ENCODE measurements around the gene PPP3CA. TPM values are rescaled to one million over a fixed set of nuclear protein-coding genes. Genes with fewer than 3 reads are reported as not detected.

Gene PPP3CA
- total and polyA plus RNA-seq, 2 of the 13 experiments (the other 11 are each of a cell fraction or from before 2014, with no cell fraction given) = 4.8 to 13.2 TPM

DNA sequence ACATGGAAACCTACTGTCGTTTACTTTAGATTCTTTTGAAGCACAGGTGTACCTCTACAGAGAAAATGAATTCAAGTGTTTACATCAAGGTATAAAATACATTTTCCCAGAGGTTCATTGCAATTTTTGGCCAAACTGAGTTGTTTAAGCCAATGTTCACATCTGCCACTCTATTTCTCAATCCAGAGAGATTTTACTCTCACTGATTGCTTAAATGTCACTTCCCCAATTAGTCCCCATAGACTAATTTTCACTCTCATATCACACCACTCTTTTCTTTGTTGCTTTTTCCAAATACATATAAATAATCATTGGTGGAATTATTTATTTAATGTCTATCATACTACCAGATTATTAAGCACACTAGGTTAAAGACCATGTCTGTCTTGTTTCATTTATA is 271.8 kb downstream of the PPP3CA start:
- FAIRE-seq (no peak), DNase-seq (ENCODE audit: low spot score) (no peak)

DNA sequence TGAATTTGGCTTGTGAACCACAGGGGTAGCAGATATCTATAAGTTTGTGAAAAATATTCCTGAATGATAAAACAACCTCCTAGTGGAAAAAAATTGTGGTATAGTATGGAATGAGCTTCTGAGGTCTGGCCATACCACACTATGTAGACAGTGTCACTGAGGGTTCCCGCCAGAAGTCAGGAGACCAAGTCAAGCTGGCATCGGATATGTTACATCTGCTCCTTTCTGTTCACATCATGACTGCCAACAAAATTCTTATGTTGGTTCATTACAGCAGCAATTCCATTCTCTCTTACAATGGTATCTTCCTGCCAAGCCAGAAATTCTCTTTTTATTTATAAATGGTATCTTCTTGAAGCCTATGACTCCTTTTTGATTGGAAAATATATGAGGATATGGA is 273.0 kb downstream of the PPP3CA start:
- in situ Hi-C loops (cut with HindIII; ENCODE audit: extremely low pct_ligation_motif_present, low pct_unique_long_range_greater_than_20kb) = no loop called here
- CTCF ChIA-PET (ENCODE audit: low intra/inter-chr PET ratio, low total read pairs) = no interaction called here
- TF ChIP-seq NBN (conservative IDR thresholded peaks at IDR 0.05) (no peak), MTA3 (CRISPR knock-in tag; IDR thresholded peaks at IDR 0.05) (no peak), HMG20A (CRISPR knock-in tag; IDR thresholded peaks at IDR 0.05; ENCODE audit: borderline replicate concordance) (no peak), MED8 (CRISPR knock-in tag; IDR thresholded peaks at IDR 0.05; ENCODE audit: insufficient replicate concordance) (no peak)
- TF ChIP-seq, protein P1, sequence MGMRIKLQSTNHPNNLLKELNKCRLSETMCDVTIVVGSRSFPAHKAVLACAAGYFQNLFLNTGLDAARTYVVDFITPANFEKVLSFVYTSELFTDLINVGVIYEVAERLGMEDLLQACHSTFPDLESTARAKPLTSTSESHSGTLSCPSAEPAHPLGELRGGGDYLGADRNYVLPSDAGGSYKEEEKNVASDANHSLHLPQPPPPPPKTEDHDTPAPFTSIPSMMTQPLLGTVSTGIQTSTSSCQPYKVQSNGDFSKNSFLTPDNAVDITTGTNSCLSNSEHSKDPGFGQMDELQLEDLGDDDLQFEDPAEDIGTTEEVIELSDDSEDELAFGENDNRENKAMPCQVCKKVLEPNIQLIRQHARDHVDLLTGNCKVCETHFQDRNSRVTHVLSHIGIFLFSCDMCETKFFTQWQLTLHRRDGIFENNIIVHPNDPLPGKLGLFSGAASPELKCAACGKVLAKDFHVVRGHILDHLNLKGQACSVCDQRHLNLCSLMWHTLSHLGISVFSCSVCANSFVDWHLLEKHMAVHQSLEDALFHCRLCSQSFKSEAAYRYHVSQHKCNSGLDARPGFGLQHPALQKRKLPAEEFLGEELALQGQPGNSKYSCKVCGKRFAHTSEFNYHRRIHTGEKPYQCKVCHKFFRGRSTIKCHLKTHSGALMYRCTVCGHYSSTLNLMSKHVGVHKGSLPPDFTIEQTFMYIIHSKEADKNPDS (CRISPR knock-in tag; IDR thresholded peaks at IDR 0.05) = no peak
- TF ChIP-seq, protein P2, sequence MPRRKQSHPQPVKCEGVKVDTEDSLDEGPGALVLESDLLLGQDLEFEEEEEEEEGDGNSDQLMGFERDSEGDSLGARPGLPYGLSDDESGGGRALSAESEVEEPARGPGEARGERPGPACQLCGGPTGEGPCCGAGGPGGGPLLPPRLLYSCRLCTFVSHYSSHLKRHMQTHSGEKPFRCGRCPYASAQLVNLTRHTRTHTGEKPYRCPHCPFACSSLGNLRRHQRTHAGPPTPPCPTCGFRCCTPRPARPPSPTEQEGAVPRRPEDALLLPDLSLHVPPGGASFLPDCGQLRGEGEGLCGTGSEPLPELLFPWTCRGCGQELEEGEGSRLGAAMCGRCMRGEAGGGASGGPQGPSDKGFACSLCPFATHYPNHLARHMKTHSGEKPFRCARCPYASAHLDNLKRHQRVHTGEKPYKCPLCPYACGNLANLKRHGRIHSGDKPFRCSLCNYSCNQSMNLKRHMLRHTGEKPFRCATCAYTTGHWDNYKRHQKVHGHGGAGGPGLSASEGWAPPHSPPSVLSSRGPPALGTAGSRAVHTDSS (CRISPR knock-in tag; conservative IDR thresholded peaks at IDR 0.05) = no peak

More for the DNA sequence above, 271.8 kb downstream of the PPP3CA start:
- Histone ChIP-seq H3K4me2 (ENCODE audit: low read depth, low read length) (no peak overlapping the region), H4K20me1 (ENCODE audit: insufficient read depth, low read length) (no peaks in the 10 kb centered on the region), H3K36me3 (replicated peaks in 1 of 2; ENCODE audit: control insufficient read depth in 1 of 2, insufficient read depth in 2 of 2, low read length in 2 of 2) (0 out of 5 replicates have a peak, but pooled peaks cover 0 to 2% of the 10 kb centered on the region in 2 experiments), H3K27me3 (ENCODE audit: control insufficient read depth in 1 of 2, insufficient read depth in 2 of 2, low read length in 2 of 2) (no peaks in the 10 kb centered on the region), H2AFZ (ENCODE audit: low read length) (no peak overlapping the region), H3K4me3 (replicated peaks in 1 of 3; ENCODE audit: insufficient read depth in 1 of 3, low read depth in 2 of 3, low read length in 3 of 3) (no peak overlapping the region), H3K4me1 (ENCODE audit: insufficient read depth, low read length) (peaks cover 10% of the 10 kb centered on the region), H3K9me3 (ENCODE audit: low read length) (no peaks in the 10 kb centered on the region), H3K79me2 (ENCODE audit: insufficient read depth, low read length) (no peaks in the 10 kb centered on the region), H3K27ac (ENCODE audit: extremely low read length, insufficient read depth, low read length) (no peak overlapping the region), H3K9ac (ENCODE audit: insufficient read depth, low read depth, low read length) (no peak overlapping the region)
- in situ Hi-C loops (cut with HindIII; ENCODE audit: extremely low pct_ligation_motif_present, low pct_unique_long_range_greater_than_20kb) (no loop called here), intact Hi-C loops (cut with micrococcal nuclease; ENCODE audit: unreplicated experiment) (no loop called here)
- TF ChIP-seq GLI4 (CRISPR knock-in tag; IDR thresholded peaks at IDR 0.05; ENCODE audit: borderline replicate concordance) (no peak), ZBTB38 (CRISPR knock-in tag; IDR thresholded peaks at IDR 0.05) (no peak), ZBTB42 (CRISPR knock-in tag; IDR thresholded peaks at IDR 0.05) (no peak), ZNF878 (CRISPR knock-in tag; IDR thresholded peaks at IDR 0.05) (no peak), SAP130 (CRISPR knock-in tag; IDR thresholded peaks at IDR 0.05; ENCODE audit: low read depth) (no peak), CENPT (CRISPR knock-in tag; IDR thresholded peaks at IDR 0.05; ENCODE audit: low read depth) (no peak), TCF12 (IDR thresholded peaks at IDR 0.05) (no peak), TCF12 (CRISPR knock-in tag; IDR thresholded peaks at IDR 0.05) (no peak), ZNF781 (CRISPR knock-in tag; IDR thresholded peaks at IDR 0.05; ENCODE audit: borderline replicate concordance, not compliant biosample characterization) (no peak)
- TF ChIP-seq, protein P3, sequence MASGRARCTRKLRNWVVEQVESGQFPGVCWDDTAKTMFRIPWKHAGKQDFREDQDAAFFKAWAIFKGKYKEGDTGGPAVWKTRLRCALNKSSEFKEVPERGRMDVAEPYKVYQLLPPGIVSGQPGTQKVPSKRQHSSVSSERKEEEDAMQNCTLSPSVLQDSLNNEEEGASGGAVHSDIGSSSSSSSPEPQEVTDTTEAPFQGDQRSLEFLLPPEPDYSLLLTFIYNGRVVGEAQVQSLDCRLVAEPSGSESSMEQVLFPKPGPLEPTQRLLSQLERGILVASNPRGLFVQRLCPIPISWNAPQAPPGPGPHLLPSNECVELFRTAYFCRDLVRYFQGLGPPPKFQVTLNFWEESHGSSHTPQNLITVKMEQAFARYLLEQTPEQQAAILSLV (CRISPR knock-in tag; IDR thresholded peaks at IDR 0.05; ENCODE audit: borderline replicate concordance) = no peak
- TF ChIP-seq, protein P4, sequence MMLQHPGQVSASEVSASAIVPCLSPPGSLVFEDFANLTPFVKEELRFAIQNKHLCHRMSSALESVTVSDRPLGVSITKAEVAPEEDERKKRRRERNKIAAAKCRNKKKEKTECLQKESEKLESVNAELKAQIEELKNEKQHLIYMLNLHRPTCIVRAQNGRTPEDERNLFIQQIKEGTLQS (CRISPR knock-in tag; IDR thresholded peaks at IDR 0.05) = no peak
- POLR2A ChIA-PET = no interaction called here
- no TSS peak for BruUV-seq (replicated peaks)
- ATAC-seq = no peak
- WGBS (ENCODE audit: low lambda C conversion rate) = 100% methylated on average over 1 of the region's 1 CpG
- CTCF ChIA-PET (ENCODE audit: low intra/inter-chr PET ratio, low total read pairs) = no interaction called here

More for the DNA sequence above, 273.0 kb downstream of the PPP3CA start:
- H3K4me3 ChIP-seq (replicated peaks in 1 of 3; ENCODE audit: insufficient read depth in 1 of 3, low read depth in 2 of 3, low read length in 3 of 3) = no peak overlapping the region
- FAIRE-seq (no peak), ATAC-seq (no peak), DNase-seq (ENCODE audit: low spot score) (no peak)
- POLR2A ChIA-PET = no interaction called here
- no TSS peak for BruUV-seq (replicated peaks)
- WGBS (ENCODE audit: low lambda C conversion rate) = 93% methylated on average over 2 of the region's 2 CpGs
- H3K4me1 ChIP-seq (ENCODE audit: insufficient read depth, low read length) = peaks cover 10% of the 10 kb centered on the region
- no peak overlapping the region for H3K4me2 ChIP-seq (ENCODE audit: low read depth, low read length)
- H3K27ac ChIP-seq (ENCODE audit: extremely low read length, insufficient read depth, low read length) = no peak overlapping the region
- intact Hi-C loops (cut with micrococcal nuclease; ENCODE audit: unreplicated experiment) = no loop called here
- H3K27me3 ChIP-seq (ENCODE audit: control insufficient read depth in 1 of 2, insufficient read depth in 2 of 2, low read length in 2 of 2) = no peaks in the 10 kb centered on the region
- H3K9me3 ChIP-seq (ENCODE audit: low read length) = no peaks in the 10 kb centered on the region
- no peaks in the 10 kb centered on the region for H3K79me2 ChIP-seq (ENCODE audit: insufficient read depth, low read length)
- H4K20me1 ChIP-seq (ENCODE audit: insufficient read depth, low read length) = no peaks in the 10 kb centered on the region
- H3K36me3 ChIP-seq (replicated peaks in 1 of 2; ENCODE audit: control insufficient read depth in 1 of 2, insufficient read depth in 2 of 2, low read length in 2 of 2) = no peaks in the 10 kb centered on the region
- no peak overlapping the region for H2AFZ ChIP-seq (ENCODE audit: low read length)
- no peak overlapping the region for H3K9ac ChIP-seq (ENCODE audit: insufficient read depth, low read depth, low read length)
